ENCODE measurements around the gene CD274.
"Not testable (repeated sequence)": the region's sequence is repeated elsewhere in the genome, so short reads cannot be mapped to it uniquely, and the experiment has no call there.

The CD274 gene

DNA sequence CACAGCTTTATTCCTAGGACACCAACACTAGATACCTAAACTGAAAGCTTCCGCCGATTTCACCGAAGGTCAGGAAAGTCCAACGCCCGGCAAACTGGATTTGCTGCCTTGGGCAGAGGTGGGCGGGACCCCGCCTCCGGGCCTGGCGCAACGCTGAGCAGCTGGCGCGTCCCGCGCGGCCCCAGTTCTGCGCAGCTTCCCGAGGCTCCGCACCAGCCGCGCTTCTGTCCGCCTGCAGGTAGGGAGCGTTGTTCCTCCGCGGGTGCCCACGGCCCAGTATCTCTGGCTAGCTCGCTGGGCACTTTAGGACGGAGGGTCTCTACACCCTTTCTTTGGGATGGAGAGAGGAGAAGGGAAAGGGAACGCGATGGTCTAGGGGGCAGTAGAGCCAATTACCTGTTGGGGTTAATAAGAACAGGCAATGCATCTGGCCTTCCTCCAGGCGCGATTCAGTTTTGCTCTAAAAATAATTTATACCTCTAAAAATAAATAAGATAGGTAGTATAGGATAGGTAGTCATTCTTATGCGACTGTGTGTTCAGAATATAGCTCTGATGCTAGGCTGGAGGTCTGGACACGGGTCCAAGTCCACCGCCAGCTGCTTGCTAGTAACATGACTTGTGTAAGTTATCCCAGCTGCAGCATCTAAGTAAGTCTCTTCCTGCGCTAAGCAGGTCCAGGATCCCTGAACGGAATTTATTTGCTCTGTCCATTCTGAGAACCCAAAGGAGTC lies at the start of gene CD274:
CD274 (plus strand) TSS at position 184 of the 733 bp plus-strand sequence. CDS start 5,572 bp downstream, outside the sequence.
- peak; percentile 86 for DNase-seq

DNA sequence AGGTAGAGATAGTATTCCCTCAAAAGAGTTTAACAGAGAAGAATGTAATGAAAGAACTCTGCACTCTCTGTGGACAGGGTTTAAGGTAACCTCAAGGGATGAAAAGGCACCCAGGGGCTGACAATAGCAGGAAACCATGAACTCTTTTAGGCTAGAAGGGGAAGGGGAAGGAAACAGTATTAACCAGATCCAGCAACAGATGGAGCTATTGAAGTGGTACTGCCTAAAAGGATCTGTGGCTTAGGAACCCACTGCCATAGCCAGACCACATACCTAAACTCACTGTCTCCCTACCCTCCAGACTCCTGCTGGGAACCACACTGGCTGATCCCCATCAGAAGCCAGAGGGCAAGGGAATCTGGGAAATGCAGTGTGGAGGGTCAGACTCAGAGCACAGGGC lies 48.1 kb upstream of the CD274 start:
- DNase-seq = no peak

DNA sequence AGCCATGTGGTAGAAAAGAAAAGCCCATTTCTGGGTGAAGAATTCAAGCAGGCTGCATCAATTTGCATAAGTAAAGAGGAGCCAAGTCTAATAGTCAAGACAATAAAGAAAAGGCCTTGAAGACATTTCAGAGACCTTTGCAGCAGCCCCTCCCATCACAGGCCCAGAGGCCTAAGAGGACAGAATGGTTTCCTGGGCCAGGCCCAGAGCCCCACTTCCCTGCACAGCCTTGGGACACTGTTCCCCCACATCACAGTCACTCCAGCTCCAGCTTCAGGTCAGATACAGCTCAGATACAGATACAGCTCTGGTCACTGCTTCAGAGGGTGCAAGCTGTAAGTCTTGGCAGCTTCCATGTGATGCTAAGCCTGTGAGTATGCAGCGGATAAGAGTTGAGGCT lies 41.7 kb upstream of the CD274 start:
- no peak for DNase-seq

DNA sequence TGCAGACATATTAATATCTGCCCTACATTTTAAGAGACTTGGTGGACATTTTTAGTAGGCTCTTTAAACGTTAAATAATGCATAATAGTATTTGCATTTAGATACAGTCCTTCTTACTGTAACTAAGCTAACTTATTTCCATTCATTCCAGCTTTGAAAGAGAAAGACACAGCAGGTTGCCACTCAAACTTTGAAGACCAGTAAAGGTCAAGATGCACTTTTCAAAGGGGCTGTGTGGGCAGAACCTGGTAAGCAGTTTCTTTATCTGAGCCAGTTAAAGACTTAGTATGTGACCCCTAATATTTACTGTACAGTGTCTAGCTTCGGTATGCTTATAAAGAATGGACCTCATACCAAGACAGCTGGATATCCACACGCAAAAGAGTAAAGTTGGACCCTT lies 33.4 kb upstream of the CD274 start:
- DNase-seq = no peak

DNA sequence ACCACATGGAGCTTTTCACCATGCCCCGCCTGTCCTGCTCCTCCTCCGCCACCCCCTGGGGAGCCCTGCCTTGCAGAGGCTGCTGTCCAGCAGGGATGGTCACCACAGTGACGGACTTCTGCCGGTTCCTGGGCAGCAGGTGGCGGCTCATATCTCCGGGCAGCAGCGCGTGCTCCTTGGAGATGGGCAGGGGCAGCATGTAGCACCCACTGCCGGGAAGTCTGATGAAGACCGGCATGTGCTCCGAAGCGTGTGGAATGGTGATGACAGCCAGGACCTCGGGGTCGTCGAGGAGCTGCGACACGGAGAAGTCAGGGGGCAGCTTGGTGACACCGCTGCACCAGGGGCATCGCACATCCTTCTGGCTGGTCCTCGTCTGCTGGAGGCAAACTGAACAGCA lies 31.9 kb upstream of the CD274 start:
- DNase-seq = no peak

DNA sequence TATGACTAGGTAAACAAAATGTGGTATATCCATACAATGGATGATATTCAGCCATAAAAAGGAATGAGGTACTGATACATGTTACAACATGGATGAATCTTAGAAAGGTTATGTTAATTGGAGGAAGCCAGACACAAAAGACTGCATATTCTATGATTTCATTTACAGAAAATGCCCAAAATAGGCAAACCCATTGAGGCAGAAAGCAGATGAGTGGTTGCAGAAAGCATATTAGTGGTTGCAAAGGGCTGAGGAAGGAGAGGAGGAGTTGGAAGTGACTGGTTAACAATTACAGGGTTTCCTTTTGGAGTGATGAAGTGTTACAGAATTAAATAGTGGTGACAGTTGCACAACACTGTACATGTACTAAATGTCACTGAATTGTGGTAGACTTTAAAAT lies 30.4 kb upstream of the CD274 start:
- no peak for DNase-seq

DNA sequence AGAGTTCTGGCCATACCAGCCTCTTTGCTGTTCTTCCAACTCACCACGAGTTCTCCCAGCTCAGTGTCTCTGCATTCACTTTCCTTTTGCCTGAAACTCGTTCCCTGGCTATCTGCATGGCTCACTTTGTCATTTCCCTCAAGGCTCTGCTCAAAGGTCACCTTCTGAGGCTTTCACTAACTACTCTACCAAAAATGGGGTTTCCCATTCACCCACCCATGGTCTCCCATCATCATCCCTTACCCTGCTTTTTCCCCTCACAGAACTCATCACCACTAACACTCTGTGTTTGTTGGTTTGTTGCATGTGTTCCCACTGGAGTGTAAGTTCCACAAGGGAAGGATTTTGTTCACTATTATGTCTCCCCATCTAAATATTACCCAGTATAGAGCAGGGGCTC lies 29.2 kb upstream of the CD274 start:
- DNase-seq = no peak

DNA sequence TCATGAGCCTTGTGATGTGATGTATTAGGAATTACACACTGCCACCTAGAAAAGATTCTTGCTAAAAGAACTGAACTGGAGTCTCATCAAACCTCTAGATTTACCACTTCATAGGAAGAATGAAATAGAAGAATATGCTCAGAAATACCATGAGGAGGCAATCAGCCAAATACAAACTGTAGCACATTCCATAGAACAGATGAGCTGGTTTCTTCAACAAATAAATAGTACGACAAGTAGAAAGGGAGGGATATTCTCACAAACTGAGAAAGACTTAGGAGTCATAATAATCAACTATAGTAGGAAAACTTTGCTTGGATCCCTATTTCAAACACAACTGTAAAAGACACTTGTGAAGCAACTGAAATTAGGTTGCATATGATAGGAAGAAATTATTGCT lies 28.1 kb upstream of the CD274 start:
- DNase-seq = no peak

DNA sequence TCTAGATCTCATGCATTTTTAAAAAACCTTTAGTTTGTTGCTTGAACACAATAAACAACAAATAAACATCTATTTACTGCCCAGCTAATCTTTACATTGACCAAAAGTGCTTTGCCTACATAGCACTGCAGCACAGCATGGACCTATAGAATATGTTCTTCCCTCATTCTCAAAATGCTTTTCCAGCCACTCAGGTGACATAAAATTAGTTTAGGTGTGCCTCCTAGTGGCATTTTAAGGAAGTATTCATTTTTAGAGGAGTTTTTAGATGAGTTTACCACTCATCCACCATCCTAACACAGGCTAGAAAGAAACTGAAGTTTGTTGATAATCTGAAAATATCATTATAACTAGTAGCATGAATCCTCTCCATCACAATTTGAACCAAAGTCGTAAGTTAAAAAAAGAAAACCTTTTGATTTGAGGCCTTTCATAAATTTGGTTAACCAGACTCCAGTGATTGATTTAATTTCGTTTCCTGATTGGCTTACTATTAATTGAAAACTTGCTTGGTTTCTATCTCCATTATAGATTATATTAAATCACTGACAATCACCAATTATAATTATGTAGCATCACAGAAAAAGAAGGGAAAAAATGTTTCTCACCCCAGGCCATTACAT lies 25.2 kb upstream of the CD274 start:
- peak; percentile 7 for DNase-seq

DNA sequence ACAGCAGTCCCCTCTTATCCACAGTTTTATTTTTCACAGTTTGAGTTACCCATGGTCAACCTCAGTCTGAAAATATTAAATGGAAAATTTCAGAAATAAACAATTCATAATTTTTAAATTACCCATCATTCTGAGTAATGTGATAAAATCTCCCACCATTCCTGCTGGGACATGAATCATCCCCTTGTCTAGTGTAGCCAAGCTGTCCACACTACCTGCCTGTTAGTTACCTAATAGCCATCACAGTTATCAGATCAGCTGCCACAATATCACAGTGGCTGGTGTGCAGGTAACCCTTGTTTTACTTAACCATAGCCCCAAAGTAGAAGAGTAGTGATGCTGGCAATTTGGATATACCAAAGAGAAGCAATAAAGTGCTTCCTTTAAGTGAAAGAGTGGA lies 23.3 kb upstream of the CD274 start:
- DNase-seq = no peak

DNA sequence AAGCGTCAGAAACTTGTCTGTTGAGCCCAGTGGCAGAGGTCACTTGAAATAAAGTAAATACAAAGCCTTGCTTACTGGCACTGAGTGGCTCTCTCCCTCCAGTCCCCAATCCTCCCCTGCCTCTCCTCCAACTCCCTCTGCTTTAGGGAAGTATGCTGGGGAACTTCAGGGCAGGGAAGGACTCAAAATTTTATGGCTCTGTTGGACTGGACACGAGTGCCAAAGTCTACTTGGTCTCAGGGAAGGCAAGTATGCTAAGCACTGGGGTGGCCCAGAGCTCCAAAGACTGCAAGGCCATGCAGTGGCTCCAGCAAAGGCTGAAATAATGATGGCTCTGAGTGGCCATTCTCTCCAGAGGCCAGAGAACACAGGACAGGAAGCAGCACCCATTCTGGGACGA lies 22.2 kb upstream of the CD274 start:
- DNase-seq = no peak

DNA sequence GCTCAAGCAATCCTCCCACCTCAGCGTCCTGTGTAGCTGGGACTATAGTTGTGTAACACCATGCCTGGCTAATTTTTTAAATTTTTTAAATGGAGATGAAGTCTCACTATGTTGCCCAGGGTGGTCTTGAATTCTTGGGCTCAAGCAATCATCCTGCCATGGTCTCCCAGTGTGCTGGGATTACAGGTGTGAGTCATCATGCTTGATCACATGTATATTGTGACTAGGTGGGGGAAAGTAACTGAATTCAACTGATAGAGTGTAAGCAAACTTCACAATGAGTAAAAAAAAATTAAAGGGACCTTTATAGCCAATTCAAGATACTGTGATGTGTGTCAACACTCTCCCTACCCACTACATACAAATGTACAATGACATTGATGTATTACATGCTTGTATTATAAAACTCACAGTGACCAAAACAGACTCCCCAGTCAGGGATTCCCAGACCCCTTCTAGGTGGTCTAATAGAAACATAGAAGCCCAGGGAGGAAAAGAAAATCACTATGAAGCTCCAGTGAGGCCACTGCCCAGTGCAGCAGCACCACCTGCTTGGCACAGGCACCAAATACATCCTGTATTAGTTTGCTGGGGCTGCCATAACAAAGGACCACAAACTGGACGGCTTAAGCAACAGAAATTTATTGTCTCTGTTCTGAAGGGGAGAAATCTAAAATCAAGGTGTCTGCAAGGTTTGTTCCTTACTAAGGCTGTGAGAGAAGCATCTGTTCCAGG lies 21.4 kb upstream of the CD274 start:
- DNase-seq = no peak

DNA sequence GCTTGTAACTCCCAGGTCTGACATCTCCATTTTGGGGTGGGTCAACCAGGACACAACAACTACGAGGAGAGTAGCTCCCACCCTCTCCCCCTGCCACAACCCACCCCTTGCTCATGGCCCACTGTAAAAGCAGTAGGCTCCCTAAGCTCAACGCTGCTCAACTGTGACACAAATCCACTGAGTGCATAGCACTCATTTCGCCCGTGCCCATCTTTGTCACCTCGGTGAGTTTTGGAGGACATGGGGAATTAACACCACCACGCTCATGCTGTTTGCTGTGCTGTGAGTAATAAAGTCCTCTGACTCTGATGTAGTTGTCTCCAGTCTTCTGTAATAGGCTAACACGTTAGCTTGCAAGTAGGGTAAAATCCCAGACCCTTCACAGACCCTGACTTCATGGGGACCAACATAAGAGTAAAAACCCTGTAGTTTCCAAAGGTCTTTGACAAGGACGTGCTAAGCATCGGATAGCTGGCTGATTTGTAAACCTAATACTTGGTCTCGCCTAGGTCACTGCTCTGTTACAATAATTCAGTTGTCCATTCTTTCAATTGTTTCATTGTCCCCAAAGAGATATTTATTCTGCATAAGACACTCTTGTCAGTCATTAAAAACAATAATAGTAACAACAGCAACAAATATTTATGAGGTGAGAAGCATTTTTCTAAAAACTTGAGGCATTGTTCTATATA lies 20.3 kb upstream of the CD274 start:
- DNase-seq = no peak

DNA sequence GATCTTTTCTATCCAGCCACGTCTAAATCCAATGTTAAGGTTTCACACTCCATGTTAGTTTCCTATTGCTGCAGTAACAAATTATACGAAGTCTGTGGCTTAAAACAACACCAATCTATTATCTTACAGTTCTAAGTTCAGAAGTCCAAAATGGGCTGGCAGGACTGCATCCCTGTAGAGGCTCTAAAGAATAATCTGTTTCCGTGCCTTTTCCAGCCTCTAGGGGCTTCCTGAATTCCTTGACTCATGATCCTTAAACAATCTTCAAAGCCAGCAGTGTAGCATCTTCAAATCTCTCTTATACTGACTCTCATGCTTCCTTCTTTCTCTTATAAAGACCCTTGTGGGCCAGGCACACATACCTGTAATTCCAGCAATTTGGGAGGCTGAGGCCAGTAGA lies 19.4 kb upstream of the CD274 start:
- no peak for DNase-seq

DNA sequence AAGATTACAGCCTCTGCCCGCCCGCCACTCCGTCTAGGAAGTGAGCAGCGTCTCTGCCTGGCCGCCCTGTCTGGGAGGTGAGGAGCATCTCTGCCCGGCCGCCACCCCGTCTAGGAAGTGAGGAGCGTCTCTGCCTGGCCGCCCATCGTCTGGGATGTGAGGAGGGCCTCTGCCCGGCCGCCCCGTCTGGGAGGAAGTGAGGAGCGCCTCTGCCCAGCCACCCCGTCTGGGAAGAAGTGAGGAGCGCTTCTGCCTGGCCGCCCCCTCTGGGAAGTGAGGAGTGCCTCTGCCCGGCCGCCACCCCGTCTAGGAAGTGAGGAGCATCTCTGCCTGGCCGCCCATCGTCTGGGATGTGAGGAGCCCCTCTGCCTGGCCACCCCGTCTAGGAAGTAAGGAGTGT lies 17.5 kb upstream of the CD274 start:
- not testable (repeated sequence) for DNase-seq

DNA sequence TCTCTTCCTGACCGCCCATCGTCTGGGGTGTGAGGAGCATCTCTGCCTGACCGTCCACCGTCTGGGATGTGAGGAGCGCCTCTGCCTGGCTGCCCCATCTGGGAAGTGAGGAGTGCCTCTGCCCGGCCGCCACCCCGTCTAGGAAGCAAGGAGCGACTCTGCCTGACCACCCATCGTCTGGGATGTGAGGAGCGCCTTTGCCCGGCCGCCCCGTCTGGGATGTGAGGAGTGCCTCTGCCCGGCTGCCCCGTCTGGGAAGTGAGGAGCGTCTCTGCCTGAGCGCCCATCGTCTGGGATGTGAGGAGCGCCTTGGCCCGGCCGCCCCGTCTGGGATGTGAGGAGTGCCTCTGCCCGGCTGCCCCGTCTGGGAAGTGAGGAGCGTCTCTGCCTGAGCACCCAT lies 17.0 kb upstream of the CD274 start:
- DNase-seq = not testable (repeated sequence)

DNA sequence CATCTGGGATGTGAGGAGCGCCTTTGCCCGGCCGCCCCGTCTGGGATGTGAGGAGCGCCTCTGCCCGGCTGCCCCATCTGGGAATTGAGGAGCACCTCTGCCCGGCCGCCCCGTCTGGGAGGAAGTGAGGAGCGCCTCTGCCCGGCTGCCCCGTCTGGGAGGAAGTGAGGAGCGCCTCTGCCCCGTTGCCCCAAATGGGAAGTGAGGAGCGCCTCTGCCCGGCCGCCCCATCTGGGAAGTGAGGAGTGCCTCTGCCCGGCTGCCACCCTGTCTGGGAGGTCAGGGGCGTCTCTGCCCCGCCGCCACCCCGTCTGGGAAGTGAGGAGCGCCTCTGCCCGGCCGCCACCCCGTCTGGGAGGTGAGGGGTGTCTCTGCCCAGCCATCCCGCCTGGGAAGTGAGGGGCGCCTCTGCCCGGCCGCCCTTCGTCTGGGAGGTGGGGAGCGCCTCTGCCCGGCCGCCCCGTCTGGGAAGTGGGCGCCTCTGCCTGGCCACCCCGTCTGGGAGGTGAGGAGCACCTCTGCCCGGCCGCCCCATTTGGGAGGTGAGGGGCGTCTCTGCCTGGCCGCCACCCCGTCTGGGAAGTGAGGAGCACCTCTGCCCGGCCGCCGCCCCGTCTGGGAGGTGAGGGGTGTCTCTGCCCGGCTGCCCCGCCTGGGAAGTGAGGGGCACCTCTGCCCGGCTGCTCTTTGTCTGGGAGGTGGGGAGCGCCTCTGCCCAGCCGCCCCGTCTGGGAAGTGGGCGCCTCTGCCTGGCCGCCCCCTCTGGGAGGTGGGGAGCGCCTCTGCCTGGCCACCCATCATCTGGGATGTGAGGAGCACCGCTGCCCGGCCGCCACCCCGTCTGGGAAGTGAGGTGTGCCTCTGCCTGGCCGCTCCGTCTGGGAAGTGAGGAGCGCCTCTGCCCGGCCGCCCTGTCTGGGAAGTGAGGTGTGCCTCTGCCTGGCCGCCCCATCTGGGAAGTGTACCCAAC lies 16.2 kb upstream of the CD274 start:
- DNase-seq = not testable (repeated sequence)

DNA sequence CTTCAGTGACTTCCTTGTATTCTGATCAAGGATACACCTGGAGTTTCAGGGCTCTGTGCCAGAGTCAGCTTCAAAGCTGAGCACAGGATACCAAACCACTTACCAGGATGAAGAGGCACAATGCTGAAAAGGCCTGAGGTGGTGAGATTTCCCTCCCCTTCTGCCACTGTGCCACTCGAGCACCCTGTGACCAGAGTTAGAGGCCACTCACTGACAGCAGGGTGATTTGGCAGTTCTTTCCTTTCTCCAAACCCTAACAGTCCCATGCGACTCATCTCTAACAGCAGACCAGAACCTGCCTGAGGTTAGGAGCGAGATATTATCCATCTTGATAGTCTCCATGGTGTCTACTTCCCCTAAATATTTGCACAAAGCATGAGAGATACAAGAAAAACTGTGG lies 14.4 kb upstream of the CD274 start:
- DNase-seq = no peak

DNA sequence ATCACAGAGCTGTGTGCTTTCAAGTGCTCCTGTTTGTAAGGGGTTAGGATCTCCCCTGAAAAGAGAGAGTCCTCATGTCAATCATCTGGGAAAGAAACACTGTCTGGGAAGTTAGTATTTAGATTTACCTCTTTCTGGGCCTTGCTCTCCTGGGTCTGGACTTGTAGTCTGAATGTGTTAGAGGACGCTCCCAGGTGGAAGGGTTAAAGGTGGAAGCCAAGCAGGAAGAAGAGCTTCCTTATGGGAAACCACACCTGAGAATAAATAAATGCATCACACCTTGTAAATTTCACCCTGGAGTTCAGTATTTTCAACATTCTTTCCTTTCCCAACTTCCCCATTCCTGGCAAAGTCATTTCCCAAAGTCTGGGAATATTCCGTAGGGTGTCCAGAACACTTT lies 13.9 kb upstream of the CD274 start:
- no peak for DNase-seq

DNA sequence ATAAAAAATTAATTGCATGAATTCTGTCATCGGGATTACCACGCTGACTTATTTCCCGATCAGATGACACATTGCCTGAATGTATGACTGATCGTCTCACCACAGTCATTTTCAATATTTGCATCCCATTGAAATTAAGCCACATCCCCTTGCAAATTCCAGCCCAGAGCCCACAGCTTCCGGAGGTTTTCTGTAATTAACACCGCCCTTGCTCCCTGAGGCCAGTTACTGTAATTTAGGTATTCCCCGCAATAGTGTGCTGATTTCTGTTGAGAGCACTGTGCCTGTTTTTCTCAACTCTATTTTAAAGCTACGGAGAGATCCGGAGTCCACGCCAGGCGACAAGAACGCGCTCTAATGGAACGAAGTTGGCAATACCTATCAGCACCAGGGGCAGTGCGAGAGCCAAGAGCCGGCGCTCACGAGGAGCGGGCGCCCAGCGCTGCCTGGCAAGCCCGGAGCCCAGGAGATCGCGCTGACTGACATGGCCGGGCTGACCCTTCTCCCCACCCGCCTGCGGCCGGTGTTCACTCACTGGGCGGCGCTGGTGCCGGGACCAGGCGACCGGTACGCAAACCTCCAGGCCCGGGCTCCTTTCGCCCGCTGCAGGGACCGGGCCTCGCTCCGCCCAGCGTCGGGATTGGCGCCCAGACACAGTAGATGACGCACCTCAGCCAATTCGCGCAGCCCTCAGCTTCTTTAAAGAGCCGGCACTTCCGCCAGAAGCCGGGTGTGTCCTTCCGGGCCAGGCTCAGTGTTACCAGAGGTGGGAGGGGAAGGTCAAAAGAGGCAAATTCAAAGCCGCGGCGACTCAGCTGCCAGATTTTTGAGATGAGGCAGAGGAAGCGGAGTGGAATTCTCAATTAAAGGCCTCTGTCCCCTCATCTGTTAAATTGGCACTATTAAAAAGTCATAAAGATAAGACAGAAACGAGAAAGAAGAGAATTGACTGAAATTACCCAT lies 12.8 kb upstream of the CD274 start, which contains the start of gene PLGRKT:
PLGRKT (minus strand) TSS at position 672 of the 963 bp plus-strand sequence. CDS start 5,948 bp downstream, outside the sequence.
- peak; percentile 96 for DNase-seq
